Astrocyte (in vitro differentiated cells and primary cell): ENCODE measurements around the gene SORBS2. TPM values are rescaled to one million over a fixed set of nuclear protein-coding genes. Genes with fewer than 3 reads are reported as not detected.

Source experiments
- DNase-seq: peaks from one replicate; pipeline ENCODE4 v3.0.0-alpha.2; 2010; ENCODE audit warnings: low read depth
- FAIRE-seq: peaks from 2 replicates; lab custom pipeline; 2011; peaks lifted over from hg19 to GRCh38; lab: Jason Lieb, UNC
- H2AFZ ChIP-seq: 2 replicates; pipeline ENCODE4 v1.6.0; 2012; ENCODE audit warnings: low read depth, low read length, inconsistent platforms
- H3K27ac ChIP-seq: 2 replicates; pipeline ENCODE4 v1.5.1; 2011; ENCODE audit warnings: low read depth, low read length, inconsistent platforms
- H3K27me3 ChIP-seq: 2 replicates; pipeline ENCODE4 v1.6.0; 2011; ENCODE audit warnings: low read length, inconsistent platforms; ENCODE audit not compliant: insufficient read depth
- H3K36me3 ChIP-seq: 2 replicates; pipeline ENCODE4 v1.5.1; 2011; ENCODE audit warnings: low read length, inconsistent platforms; ENCODE audit not compliant: insufficient read depth
- H3K4me1 ChIP-seq: 2 replicates; pipeline ENCODE4 v1.5.1; 2011; ENCODE audit warnings: low read length, inconsistent platforms; ENCODE audit not compliant: insufficient read depth
- H3K4me2 ChIP-seq: 2 replicates; pipeline ENCODE4 v1.6.0; 2012; ENCODE audit warnings: low read length, inconsistent platforms
- H3K4me3 ChIP-seq: 2 replicates; pipeline ENCODE4 v1.5.1; 2011; ENCODE audit warnings: low read depth, mild to moderate bottlenecking, low read length, inconsistent platforms; ENCODE audit not compliant: insufficient read depth
- H3K79me2 ChIP-seq: 2 replicates; pipeline ENCODE4 v1.6.0; 2012; ENCODE audit warnings: mild to moderate bottlenecking, low read length, inconsistent platforms; ENCODE audit not compliant: insufficient read depth
- H3K9ac ChIP-seq: 2 replicates; pipeline ENCODE4 v1.6.0; 2012; ENCODE audit warnings: mild to moderate bottlenecking, low read length, inconsistent platforms
- H3K9me3 ChIP-seq: 2 replicates; pipeline ENCODE4 v1.5.1; 2012; ENCODE audit warnings: low read depth, mild to moderate bottlenecking, low read length, inconsistent platforms; ENCODE audit not compliant: insufficient read depth
- H4K20me1 ChIP-seq: 2 replicates; pipeline ENCODE4 v1.6.0; 2012; ENCODE audit warnings: low read length, inconsistent platforms; ENCODE audit not compliant: insufficient read depth
- H3K27ac Mint-ChIP-seq: one replicate; pipeline ENCODE4 v1.8.0; 2021; ENCODE audit warnings: mild to moderate bottlenecking, mixed read lengths; ENCODE audit not compliant: unreplicated experiment
- H3K27me3 Mint-ChIP-seq: one replicate; pipeline ENCODE4 v1.8.0; 2021; ENCODE audit warnings: low read depth, mixed read lengths; ENCODE audit not compliant: unreplicated experiment
- H3K36me3 Mint-ChIP-seq: one replicate; pipeline ENCODE4 v1.8.0; 2021; ENCODE audit warnings: low read depth, mixed read lengths; ENCODE audit not compliant: unreplicated experiment
- H3K4me1 Mint-ChIP-seq: one replicate; pipeline ENCODE4 v1.8.0; 2021; ENCODE audit warnings: low read depth, mixed read lengths; ENCODE audit not compliant: unreplicated experiment
- H3K4me3 Mint-ChIP-seq: one replicate; pipeline ENCODE4 v1.8.0; 2021; ENCODE audit warnings: mild to moderate bottlenecking, moderate library complexity, mixed read lengths; ENCODE audit not compliant: unreplicated experiment
- H3K9me3 Mint-ChIP-seq: one replicate; pipeline ENCODE4 v1.8.0; 2021; ENCODE audit warnings: mild to moderate bottlenecking, mixed read lengths; ENCODE audit not compliant: unreplicated experiment
- CTCF ChIP-seq: IDR thresholded peaks from 2 replicates; pipeline ENCODE4 v1.5.1; 2011; ENCODE audit warnings: low read depth, mild to moderate bottlenecking, inconsistent platforms, low read length, moderate library complexity; ENCODE audit not compliant: insufficient read depth
- EZH2 ChIP-seq: IDR thresholded peaks from 2 replicates; pipeline ENCODE4 v1.6.1; 2012; ENCODE audit warnings: mild to moderate bottlenecking, low read length, inconsistent platforms; ENCODE audit not compliant: insufficient read depth
- total RNA-seq: library from RNA; stranded (reverse); gene quantifications from 2 replicates; pipeline ENCODE4 v1.2.1, GENCODE V29; 2021

SORBS2 gene
- total RNA-seq, 1 donor from 2014 or later: 97.4 TPM

GRCh38 chr4:185834778-185835177 is 22.8 kb upstream of the SORBS2 start:
- Mint-ChIP-seq H3K27ac (no peak overlapping the region), H3K36me3 (peaks cover 2% of the 10 kb centered on the region), H3K4me1 (peaks cover 41% of the 10 kb centered on the region), H3K9me3 (no peaks in the 10 kb centered on the region), H3K27me3 (no peaks in the 10 kb centered on the region), H3K4me3 (no peak overlapping the region)
- no peaks in the 10 kb centered on the region for H3K27me3 ChIP-seq
- no peak overlapping the region for H3K9ac ChIP-seq
- no peaks in the 10 kb centered on the region for H3K36me3 ChIP-seq
- H4K20me1 ChIP-seq: no peaks in the 10 kb centered on the region
- FAIRE-seq (no peak), DNase-seq (no peak)
- H3K4me2 ChIP-seq: no peak overlapping the region
- no peaks in the 10 kb centered on the region for H3K9me3 ChIP-seq
- no peak overlapping the region for H3K4me3 ChIP-seq
- TF ChIP-seq EZH2 (no peak), CTCF (no peak)
- H2AFZ ChIP-seq: no peak overlapping the region
- H3K4me1 ChIP-seq: peaks cover 30% of the 10 kb centered on the region
- no peaks in the 10 kb centered on the region for H3K79me2 ChIP-seq
- no peak overlapping the region for H3K27ac ChIP-seq

GRCh38 chr4:185834088-185834487 is 22.1 kb upstream of the SORBS2 start:
- no peak for FAIRE-seq

More at GRCh38 chr4:185834088-185834487, 22.1 kb upstream of the SORBS2 start:
- H3K4me3 Mint-ChIP-seq: no peak overlapping the region
- no peak overlapping the region for H3K4me3 ChIP-seq
- no peak for DNase-seq
- no peaks in the 10 kb centered on the region for H3K27me3 Mint-ChIP-seq
- no peaks in the 10 kb centered on the region for H3K36me3 ChIP-seq
- H4K20me1 ChIP-seq: no peaks in the 10 kb centered on the region
- no peak overlapping the region for H3K27ac ChIP-seq
- H3K27me3 ChIP-seq: no peaks in the 10 kb centered on the region
- peak overlapping the region; percentile 50 for H3K27ac Mint-ChIP-seq
- no peaks in the 10 kb centered on the region for H3K79me2 ChIP-seq
- no peaks in the 10 kb centered on the region for H3K9me3 ChIP-seq
- peaks cover 41% of the 10 kb centered on the region for H3K4me1 Mint-ChIP-seq
- H2AFZ ChIP-seq: no peak overlapping the region
- H3K9me3 Mint-ChIP-seq: peaks cover 2% of the 10 kb centered on the region
- peaks cover 23% of the 10 kb centered on the region for H3K4me1 ChIP-seq
- peaks cover 2% of the 10 kb centered on the region for H3K36me3 Mint-ChIP-seq
- H3K4me2 ChIP-seq: no peak overlapping the region
- H3K9ac ChIP-seq: no peak overlapping the region
- TF ChIP-seq EZH2 (no peak), CTCF (no peak)
